Panc1 (cell line): ENCODE measurements around the gene TMEM121. TPM values are rescaled to one million over a fixed set of nuclear protein-coding genes. Genes with fewer than 3 reads are reported as not detected.

ENCODE experiments used
- ATAC-seq: fragments of 200-7000 bp; cut with Tn5 transposase; 2 replicates; pipeline ENCODE4 v1.9.1; 2020; ENCODE audit warnings: mild to moderate bottlenecking, moderate library complexity
- BruUV-seq: library from RNA; stranded (reverse); fragments of 400-500 nt; replicated peaks from 2 replicates; lab custom pipeline; 2021; lab: Mats Ljungman, UMichigan
- CTCF ChIA-PET: fragments of 300-600 bp; sonication (Branson Sonifier 250); formaldehyde crosslinking; loops from one replicate; lab custom pipeline; 2022; ENCODE audit warnings: antibody characterized with exemption; lab: Charles Lee
- POLR2A ChIA-PET: fragments of 300-600 bp; sonication (Branson Sonifier 250); formaldehyde crosslinking; loops from one replicate; lab custom pipeline; 2022; ENCODE audit warnings: antibody characterized with exemption; lab: Charles Lee
- DNase-seq: peaks from one replicate; pipeline ENCODE4 v3.0.0-alpha.2; 2010; ENCODE audit warnings: low read depth, low spot score
- H3K27ac ChIP-seq: 2 replicates; pipeline ENCODE4 v1.5.1; 2011; ENCODE audit warnings: mild to moderate bottlenecking, low read length, inconsistent platforms
- H3K27me3 ChIP-seq: fragments of 200-500 bp; sonication (Bioruptor generic); 2 replicates; pipeline ENCODE4 v1.6.0; 2014; ENCODE audit warnings: low read length, inconsistent platforms; ENCODE audit not compliant: control insufficient read depth, insufficient read depth
- H3K36me3 ChIP-seq: fragments of 200-500 bp; sonication (Bioruptor generic); 2 replicates; pipeline ENCODE4 v1.5.1; 2014; ENCODE audit warnings: inconsistent platforms, mild to moderate bottlenecking, low read length, moderate library complexity; ENCODE audit not compliant: control insufficient read depth, insufficient read depth
- H3K4me1 ChIP-seq: 2 replicates; pipeline ENCODE4 v1.5.1; 2011; ENCODE audit warnings: inconsistent platforms, mild to moderate bottlenecking, low read length, moderate library complexity; ENCODE audit not compliant: control insufficient read depth, insufficient read depth
- H3K4me3 ChIP-seq, 2 experiments: 2 replicates each; pipeline ENCODE4 v1.5.1; 2011 to 2012; ENCODE audit warnings: low read depth in 2 of 2, low read length in 2 of 2, mild to moderate bottlenecking in 2 of 2, inconsistent platforms in 1 of 2, moderate library complexity in 1 of 2
- H3K9me3 ChIP-seq: fragments of 200-500 bp; sonication (Bioruptor generic); 2 replicates; pipeline ENCODE4 v1.5.1; 2014; ENCODE audit warnings: low read depth, mild to moderate bottlenecking, inconsistent platforms, low read length, moderate library complexity; ENCODE audit not compliant: control insufficient read depth, insufficient read depth
- CTCF ChIP-seq: fragments of 450-650 bp; IDR thresholded peaks from 2 replicates; pipeline ENCODE4 v1.5.1; 2017; ENCODE audit warnings: mild to moderate bottlenecking
- POLR2AphosphoS5 ChIP-seq: IDR thresholded peaks from 2 replicates; pipeline ENCODE4 v1.6.1; 2012; ENCODE audit warnings: mild to moderate bottlenecking, low read depth, low read length, moderate library complexity
- REST ChIP-seq, 2 experiments: IDR thresholded peaks; 2 replicates each; pipeline ENCODE4 v1.6.1; 2011 to 2012; ENCODE audit warnings: low read depth in 2 of 2, control low read depth in 1 of 2, low read length in 1 of 2, mild to moderate bottlenecking in 1 of 2, moderate library complexity in 1 of 2; ENCODE audit not compliant: insufficient read depth in 1 of 2
- SIN3A ChIP-seq: IDR thresholded peaks from 2 replicates; pipeline ENCODE4 v1.6.1; 2012; ENCODE audit warnings: low read depth, mild to moderate bottlenecking, low read length, moderate library complexity, borderline replicate concordance; ENCODE audit not compliant: insufficient read depth
- TCF7L2 ChIP-seq: IDR thresholded peaks from 2 replicates; pipeline ENCODE4 v1.6.1; 2011; ENCODE audit warnings: mild to moderate bottlenecking, low read depth, low read length, inconsistent platforms
- in situ Hi-C: cut with HindIII; loops from 2 replicates; pipeline ENCODE4 v1.10.0; 2016; ENCODE audit warnings: low sequenced_read_pairs, low pct_unique_long_range_greater_than_20kb
- intact Hi-C: fragments of 100-400 bp; cut with micrococcal nuclease; formaldehyde crosslinking; loops from one replicate; pipeline ENCODE4 v1.10.0; 2022; ENCODE audit not compliant: unreplicated experiment
- total RNA-seq: library from RNA; stranded (reverse); gene quantifications from one replicate; pipeline ENCODE4 v1.2.1, GENCODE V29; 2021; ENCODE audit not compliant: unreplicated experiment

Gene TMEM121
- total RNA-seq, 1 experiment from 2014 or later = 4.6 TPM

- DNase-seq = no peak
- TF ChIP-seq POLR2AphosphoS5 (no peak), CTCF (no peak), TCF7L2 (no peak), REST (IDR thresholded peaks at IDR 0.05; ENCODE audit: insufficient read depth in 1 of 2, low read depth in 2 of 2, low read length in 1 of 2) (no peak), SIN3A (no peak)
- in situ Hi-C loops (no loop called here), intact Hi-C loops (no loop called here)
- Histone ChIP-seq H3K27ac (no peak overlapping the region), H3K27me3 (no peaks in the 10 kb centered on the region), H3K36me3 (no peaks in the 10 kb centered on the region), H3K4me1 (peaks cover 4% of the 10 kb centered on the region; the same call in 1 of the 2 replicates), H3K9me3 (no peaks in the 10 kb centered on the region), H3K4me3 (no peak overlapping the region)
- no peak for ATAC-seq
- BruUV-seq = no TSS peak
- CTCF ChIA-PET = no interaction called here
- POLR2A ChIA-PET = interaction anchor here (0.6 kb wide), 1 partner anchor 125 kb away, joined by 3 read pairs; no protein-coding TSS in a partner anchor
These were observed 29.4 kb upstream of the TMEM121 start for GRCh38 chr14:105496831-105497591.

- ChIA-PET POLR2A (no interaction called here), CTCF (no interaction called here)
- Histone ChIP-seq H3K27ac (no peak overlapping the region), H3K36me3 (no peaks in the 10 kb centered on the region), H3K4me3 (no peak overlapping the region), H3K9me3 (no peaks in the 10 kb centered on the region), H3K4me1 (no peaks in the 10 kb centered on the region), H3K27me3 (no peaks in the 10 kb centered on the region)
- in situ Hi-C loops = no loop called here
- DNase-seq (no peak), ATAC-seq (no peak)
- intact Hi-C loops = no loop called here
- TF ChIP-seq TCF7L2 (no peak), POLR2AphosphoS5 (no peak), REST (IDR thresholded peaks at IDR 0.05; ENCODE audit: insufficient read depth in 1 of 2, low read depth in 2 of 2, low read length in 1 of 2) (no peak), SIN3A (no peak), CTCF (no peak)
- BruUV-seq = no TSS peak
These were observed 28.5 kb upstream of the TMEM121 start for GRCh38 chr14:105497671-105498429.
